Measurements from ENCODE around the gene FOXP1.

GRCh38 chr3:71095511-71096291, 487.8 kb downstream of the FOXP1 start:
- no peak for TF ChIP-seq CTCF (IDR thresholded peaks at IDR 0.05)
- TF ChIP-seq EZH2phosphoT487 (IDR thresholded peaks at IDR 0.05): no peak
- no peak for TF ChIP-seq EZH2 (IDR thresholded peaks at IDR 0.05)

Data from neural progenitor cell (in vitro differentiated cells).